A673 (cell line): Measurements from ENCODE around the gene OR14A2.
"Not testable (repeated sequence)": the region's sequence is repeated elsewhere in the genome, so short reads cannot be mapped to it uniquely, and the experiment has no call there.

Experiments used
- CTCF ChIP-seq: fragments of 300-800, 200-600 bp; sonication (generic); conservative IDR thresholded peaks from 2 replicates; pipeline ENCODE4 v1.5.1; 2017; ENCODE audit warnings: low read depth, mild to moderate bottlenecking, antibody characterized with exemption, low read length, moderate library complexity, mixed read lengths
- EZH2 ChIP-seq: fragments of 200-600 bp; sonication (generic); IDR thresholded peaks from 2 replicates; pipeline ENCODE4 v1.6.1; 2017; ENCODE audit warnings: borderline replicate concordance, low read depth, mild to moderate bottlenecking, mixed read lengths, antibody characterized with exemption, low read length; ENCODE audit not compliant: poor library complexity, severe bottlenecking

DNA sequence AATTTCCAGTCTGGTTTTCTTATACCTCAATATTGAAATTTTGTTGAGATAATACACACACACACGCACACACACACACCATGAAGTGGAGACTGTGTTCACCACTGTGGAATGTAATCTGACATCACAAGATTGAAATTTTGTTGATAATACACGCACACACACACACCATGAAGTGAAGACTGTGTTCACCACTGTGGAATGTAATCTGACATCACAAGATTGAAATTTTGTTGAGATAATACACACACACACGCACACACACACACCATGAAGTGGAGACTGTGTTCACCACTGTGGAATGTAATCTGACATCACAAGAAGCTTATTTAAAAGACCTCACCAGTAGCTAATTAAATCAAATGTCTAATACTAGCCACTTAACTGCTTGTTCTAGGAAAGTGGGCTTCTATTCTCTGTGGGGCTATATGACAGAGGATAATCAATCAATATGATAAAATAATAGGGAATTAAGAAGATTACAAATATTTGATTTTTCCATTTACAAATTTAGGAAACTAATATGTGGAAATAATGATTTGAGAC is 5.7 kb downstream of the OR14A2 start:
- not testable (repeated sequence) for TF ChIP-seq CTCF, EZH2
